GM19238 (cell line): ENCODE measurements around the gene THAP4.
"Not testable (repeated sequence)": the region's sequence is repeated elsewhere in the genome, so short reads cannot be mapped to it uniquely, and the experiment has no call there.

Experiments used
- DNase-seq: peaks from one replicate; pipeline ENCODE4 v3.0.0; 2011; ENCODE audit warnings: low spot score; ENCODE audit not compliant: insufficient read length

The THAP4 gene

DNA sequence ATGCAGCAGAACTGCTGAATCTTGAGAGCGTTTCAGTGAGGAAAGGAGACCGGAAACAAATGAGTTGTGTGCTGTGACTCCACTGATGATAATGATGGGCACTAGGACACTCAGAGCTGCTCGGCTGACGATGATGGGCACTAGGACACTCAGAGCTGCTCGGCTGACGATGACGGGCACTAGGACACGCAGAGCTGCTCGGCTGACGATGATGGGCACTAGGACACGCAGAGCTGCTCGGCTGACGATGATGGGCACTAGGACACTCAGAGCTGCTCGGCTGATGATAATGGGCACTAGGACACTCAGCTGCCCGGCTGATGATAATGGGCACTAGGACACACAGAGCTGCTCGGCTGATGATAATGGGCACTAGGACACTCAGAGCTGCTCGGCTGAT is 47.1 kb downstream of the THAP4 start:
- DNase-seq = not testable (repeated sequence)

DNA sequence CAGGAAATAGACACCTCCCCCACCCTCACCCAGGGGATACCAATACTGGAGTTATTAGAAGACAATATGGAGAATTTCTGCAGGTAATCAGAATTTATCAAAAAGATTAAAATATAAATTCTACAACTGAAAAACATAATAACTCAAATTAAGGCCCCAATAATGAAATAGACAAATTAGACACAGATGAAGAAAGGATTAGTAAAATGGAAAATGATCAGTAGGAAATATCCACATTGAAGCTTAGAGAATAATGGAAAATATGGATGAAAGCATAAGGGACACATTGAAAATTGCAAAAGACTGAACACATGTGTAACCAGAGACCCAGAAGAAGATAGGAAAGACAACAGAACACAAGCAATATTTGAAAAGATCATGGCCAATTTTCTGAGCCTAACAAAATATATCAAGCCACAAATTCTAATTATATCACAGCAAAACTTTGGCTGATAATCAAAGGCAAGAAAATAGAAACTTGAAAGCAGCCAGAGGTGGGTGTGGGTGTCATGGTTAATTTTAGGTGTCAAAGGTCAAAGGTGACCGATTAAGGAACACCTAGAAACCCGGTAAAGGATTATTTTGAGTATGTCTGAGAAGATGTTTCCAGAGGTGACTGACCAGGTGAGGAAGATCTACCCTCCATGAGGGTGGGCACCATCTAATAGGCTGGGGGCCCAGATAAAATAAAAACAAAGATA is 50.2 kb downstream of the THAP4 start:
- no peak for DNase-seq

DNA sequence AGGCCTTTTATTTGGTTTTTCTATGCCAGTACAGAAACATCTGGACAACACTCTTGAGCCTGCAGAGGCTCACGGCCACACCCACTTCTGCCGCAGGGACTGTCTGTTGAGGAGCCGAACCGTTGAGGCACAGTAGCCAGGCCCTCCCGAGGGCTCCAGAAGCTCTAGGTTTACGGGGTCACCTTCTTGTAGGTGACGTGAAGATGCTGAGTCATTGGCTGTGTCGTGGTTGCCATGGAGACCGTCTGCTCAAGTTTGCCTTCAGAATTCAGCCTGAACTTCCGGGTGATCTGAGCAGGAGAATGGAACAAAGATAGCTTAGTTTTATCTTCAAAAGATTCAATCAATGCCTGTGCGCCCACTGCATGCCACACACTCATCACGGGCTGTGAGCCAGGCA is 52.5 kb downstream of the THAP4 start:
- DNase-seq = no peak

DNA sequence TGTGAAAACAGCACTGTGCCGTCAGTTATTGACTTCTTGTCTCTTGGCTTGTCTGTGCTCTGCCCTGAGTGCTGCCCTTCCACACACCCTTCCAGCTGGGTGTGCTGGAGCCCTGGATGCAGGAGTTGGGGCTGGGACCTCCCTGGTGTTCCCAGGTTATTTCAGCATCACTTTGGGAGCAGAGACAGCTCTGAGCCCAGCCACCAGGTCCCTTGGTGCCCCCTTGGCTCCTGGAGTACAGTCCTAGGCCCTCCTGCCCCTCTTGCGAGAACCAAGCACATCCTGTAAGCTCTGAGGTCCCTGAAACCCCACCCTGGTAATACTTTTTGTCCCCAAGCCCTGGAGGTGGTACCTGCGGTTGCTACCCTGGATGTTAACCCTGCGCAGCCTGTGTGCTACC is 54.2 kb downstream of the THAP4 start:
- DNase-seq = no peak

DNA sequence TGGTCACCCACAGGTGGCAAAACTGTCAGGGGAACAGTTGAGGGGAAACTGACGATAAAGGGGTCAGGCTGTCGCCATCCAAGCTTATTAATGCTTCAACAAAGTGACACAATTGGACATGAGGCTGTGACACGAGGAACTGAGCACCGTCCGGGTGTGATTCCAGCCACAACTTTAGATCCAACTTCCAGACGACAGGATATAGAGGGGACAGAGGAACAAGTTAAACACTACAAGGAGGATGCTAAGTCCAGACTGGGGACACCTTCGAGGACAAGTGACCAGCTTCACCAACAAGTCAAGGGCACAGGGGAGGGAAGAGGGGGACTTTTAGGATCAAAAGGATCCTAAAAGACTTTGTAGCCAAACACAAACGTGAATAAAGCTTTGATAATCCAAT is 54.6 kb downstream of the THAP4 start:
- DNase-seq = no peak

DNA sequence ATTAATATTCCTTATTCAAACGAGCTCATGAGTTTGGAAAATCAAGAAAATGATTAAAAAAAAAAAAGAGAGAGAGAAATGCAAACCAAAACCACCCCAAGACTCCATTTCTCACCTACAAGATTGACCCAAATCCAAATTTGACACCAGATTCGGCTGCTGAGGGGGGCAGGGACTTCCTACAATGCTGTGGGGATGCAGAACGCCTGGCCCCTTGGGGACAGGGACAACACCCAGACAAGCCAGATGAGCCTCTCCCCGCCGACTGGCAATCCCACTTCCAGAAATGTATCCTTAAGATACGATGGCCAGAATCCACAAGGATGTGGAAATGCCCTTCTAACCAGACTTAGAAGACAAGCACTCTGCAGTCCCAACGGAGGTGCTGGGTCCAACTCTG is 57.7 kb downstream of the THAP4 start:
- no peak for DNase-seq

DNA sequence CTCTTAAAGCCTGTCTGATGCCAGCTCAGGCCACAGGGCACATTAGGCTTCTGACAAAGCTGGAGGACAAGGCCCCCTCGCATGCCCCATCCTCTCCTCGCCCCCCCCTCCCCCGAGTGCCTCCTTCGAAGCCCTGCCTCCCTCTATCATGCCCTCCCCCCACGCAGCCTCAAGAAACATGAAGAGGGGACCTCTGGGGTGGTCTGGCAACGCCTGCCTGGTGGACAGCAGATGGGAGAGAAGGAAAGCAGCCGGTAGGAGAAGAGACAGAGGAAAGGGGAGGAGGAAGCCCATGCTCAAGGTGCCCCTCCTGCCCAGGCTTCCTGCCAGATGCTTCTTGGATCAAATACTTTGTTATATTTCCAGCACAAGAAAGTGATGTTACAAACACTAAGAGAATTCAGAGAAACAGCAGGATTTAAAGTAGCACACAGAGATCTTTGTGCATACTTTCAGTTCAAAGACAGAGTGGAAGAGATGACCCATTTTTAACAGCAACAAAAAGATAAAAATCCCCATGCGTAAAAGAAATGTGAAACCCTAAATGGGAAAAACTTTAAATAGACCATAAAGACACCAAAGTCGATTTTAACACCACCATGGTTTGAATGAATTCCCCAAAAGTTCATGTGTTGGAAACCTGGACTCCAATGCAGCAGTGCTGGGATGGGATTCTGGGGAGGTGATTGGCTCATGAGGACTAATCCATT is 59.4 kb downstream of the THAP4 start:
- no peak for DNase-seq

DNA sequence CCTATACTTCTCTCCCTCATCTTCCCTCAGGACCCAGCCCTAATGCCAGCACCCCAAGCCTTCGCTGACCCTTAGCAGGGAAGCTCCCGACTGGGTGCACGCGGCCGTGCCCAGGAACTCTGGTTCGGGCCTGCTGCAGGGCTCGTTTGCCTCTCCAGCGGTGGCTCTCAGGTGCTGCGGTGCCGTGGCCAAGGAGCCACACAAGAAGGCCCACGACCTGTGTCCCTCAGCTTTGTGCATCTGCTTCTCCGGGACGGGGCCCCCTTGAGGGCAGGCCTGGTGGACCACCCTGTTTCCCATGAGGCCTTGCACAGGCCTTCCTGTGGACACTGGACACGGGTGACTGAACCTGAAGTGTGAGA is 60.7 kb downstream of the THAP4 start:
- no peak for DNase-seq

DNA sequence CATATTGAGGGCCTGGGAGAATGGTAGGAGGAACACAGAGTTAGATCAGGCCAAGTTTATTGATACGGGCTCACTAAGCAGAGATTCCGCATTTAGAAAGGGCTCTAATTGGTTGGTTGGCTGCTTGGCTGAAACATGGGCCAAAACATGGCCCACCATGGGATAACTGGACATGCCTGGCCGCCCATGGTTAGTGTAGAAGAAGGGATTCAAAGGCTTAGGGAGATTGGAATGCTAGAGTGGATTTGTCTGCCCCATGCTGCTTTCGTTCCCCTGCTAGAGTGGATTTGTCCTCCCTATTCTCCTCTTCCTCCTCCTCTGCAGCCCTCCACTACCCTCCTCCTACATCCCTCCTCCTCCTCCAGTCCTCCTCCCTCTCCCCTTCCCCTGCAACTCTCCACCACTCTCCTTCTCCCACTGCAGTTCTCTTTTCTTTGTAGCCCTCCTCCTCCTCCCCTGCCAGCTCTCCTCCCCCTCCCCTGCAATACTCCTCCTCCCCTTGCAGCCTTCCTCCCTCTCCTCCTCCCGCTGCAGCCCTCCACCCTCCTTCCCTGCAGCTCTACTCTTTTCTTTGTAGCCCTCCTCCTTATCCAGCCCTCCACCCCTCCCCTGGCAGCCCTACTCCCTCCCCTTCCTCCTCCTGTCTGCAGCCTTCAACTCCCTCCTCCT is 61.2 kb downstream of the THAP4 start:
- no peak for DNase-seq

DNA sequence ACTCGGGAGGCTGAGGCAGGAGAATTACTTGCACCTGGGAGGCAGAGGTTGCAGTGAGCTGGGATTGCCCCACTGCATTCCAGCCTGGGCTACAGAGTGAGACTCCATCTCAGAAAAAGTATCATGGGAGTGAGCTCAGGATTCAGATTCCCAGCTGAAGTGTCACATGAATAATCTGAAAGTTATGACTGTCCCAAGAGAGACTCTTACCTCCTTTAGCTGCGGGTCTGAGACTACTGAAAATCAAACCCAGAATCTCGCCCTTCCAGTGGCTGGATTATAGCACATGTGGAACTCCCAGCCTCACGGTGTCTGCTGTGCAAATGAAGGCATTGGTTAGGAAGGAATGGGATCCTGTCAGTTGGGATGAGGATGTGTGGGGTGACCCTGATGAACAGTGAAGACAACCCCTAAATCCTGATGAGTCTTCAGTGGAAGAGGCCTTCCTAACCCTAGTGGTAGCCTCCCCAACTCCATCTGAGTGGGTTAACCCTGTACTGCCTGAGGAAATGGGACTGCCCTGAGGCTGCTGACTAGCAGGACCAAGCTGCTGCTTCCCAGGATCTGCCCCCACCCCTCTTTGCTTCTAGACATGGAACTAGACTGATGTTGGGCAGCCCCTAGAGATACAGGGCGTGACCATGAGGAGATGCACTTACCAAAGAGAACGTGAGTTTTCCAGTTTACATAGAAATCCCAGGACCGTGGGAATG is 61.9 kb downstream of the THAP4 start:
- DNase-seq = no peak

DNA sequence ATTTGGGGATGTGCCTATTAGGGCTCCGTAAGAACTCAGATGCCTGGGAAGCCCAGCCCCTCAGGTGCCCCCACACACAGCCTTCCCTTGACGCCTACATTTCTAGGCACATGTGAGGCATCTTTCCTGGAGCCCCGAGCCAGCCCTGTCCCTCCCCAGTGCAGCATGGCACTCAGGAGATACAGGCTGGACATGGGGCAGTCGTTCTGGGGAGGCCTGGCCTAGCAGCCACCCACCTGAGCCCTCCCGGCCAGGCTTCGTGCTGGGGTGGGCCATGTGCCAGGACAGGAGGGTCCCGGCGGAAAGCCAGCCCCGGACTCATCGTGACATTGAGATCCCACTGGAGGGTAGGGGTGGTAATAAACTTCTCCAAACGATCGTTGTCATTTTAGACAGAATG is 63.2 kb downstream of the THAP4 start:
- no peak for DNase-seq

DNA sequence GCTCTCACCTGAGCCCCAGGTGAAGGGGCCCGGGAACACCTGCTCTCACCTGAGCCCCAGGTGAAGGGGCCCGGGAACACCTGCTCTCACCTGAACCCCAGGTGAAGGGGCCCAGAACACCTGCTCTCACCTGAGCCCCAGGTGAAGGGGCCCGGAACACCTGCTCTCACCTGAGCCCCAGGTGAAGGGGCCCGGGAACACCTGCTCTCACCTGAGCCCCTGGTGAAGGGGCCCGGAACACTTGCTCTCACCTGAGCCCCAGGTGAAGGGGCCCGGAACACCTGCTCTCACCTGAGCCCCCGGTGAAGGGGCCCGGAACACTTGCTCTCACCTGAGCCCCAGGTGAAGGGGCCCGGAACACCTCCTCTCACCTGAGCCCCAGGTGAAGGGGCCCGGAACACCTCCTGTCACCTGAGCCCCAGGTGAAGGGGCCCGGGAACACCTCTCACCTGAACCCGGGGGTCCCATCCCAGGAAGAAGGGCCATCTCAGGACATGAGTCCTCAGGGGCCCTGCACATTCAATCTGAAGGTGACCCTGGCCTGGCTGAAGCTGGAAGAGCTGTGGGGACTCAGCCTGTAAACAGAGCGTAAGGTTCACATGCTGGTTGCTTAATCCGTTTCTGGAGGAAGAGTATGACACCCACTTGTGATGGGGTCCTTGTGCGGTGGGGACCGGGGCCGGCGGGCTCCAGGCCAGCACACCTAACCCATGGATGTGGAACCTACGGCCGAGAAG is 63.9 kb downstream of the THAP4 start:
- DNase-seq = not testable (repeated sequence)

DNA sequence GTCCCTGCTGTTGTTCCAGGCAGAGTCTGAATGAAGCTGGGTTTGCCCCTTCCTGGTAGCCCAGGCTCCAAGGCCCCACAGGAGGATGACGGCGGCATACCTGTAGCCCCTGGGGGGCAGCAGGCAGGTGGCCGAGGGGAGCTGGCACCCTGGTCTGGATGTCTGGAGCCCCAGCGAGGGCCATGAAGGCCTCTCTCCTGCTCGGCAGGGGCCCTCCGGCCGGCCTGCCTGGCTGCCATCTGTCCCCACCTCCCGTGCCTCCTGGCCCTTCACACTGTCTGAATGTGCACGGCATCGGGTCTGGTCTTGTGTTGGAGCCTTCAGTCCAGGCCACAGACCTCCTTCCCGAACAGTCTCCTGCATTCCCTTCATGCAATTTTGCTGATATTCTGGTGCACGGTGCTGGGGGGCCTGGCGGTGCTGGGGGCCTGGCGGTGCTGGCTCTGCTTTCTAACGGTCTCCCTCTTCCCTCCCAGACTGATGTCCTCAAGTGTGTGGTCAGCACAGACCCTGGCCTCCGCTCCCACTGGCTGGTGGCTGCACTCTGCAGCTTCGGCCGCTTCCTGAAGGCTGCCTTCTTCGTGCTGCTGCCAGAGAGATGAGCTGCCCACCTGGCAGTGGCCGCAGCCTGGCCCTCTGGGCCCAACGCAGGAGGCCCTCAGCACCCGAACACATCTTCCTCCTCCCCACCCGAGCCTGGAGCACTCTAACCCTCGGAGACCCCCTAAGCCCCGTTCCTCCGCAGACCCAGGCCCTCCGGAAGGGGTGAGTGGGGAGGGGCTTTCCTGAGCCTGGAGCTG is 64.9 kb downstream of the THAP4 start:
- DNase-seq = no peak

DNA sequence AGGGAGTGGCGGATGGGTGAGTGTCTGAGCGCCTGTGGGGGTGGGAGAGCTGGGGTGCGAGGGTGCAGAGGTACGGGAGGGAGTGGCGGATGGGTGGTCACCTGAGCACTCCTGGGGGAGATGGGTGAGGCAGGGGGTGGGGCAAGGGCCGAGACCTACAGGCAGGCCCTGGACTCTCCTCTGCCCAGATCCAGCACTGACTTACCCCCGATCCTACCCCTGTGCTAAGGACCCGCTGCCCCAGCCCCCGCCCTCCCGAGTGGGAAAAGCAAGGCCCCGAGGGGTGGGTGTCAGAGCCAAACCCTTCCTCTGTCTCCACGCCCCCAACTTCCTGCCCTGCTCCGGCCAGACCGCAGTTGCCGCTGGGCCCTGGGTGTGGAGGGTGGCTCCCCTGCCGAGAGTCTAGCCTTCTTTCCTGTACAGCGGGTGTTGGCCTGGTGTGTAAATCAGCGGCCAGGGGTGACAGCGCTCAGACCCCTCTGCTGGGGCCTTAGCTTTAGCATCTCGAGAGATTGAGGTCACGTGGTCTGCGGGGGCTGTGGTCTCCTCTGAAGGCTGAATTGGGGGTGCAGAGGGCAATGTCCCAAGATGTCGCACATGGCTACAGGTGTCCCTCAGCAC is 65.9 kb downstream of the THAP4 start:
- DNase-seq = no peak

DNA sequence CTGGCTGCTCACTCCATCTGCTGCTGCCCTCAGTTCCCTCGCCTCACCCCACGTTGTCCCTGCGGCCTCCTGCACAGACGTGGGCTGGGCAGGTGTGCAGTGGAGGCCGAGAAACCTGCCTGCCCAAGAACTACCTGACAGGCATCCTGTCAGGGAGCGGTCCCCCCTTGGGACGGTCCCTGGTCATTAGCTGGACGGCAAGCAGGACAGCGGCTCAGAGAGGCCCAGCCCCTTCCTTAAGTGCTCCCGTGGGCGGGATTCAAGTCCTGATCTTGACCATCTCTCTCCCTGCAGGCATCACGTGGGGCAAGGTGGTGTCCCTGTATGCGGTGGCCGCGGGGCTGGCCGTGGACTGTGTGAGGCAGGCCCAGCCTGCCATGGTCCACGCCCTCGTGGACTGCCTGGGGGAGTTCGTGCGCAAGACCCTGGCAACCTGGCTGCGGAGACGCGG is 67.1 kb downstream of the THAP4 start:
- DNase-seq = no peak

DNA sequence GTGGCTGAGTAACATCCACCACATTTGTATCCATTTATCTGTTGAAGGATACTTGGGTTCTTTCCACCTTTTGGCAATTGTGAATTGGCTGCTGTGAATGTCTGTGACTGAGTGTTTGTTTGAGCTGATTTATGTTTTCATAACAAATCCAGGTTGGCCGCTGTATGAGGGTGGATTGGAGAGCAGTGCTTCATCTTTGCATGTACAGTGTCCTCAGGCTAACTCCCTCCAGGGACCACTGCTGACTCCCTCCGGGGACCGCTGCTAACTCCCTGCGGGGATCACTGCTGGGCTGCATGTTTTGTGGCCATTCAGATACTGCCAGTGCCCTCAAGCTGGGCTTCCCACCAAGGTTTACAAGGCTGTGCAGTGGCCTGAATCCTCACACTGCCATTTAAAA is 68.2 kb downstream of the THAP4 start:
- no peak for DNase-seq

DNA sequence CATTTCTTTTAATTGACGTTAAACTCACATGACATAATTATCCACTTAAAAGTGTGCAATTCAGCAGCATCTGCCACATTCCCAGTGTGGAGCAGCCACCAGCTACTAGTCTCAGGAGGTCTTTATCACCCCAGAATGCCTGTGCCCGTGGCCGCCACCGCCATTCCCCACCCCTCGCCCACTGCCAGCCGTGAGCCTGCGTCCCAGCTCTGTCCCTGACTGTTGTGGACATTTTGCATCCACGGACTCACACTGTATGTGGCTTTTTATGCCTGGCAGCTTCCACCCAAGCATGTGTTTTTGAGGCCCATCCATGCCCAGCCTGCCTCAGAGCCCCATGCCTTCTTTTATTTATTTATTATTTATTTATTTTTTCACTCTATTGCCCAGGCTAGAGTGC is 69.2 kb downstream of the THAP4 start:
- DNase-seq = no peak

DNA sequence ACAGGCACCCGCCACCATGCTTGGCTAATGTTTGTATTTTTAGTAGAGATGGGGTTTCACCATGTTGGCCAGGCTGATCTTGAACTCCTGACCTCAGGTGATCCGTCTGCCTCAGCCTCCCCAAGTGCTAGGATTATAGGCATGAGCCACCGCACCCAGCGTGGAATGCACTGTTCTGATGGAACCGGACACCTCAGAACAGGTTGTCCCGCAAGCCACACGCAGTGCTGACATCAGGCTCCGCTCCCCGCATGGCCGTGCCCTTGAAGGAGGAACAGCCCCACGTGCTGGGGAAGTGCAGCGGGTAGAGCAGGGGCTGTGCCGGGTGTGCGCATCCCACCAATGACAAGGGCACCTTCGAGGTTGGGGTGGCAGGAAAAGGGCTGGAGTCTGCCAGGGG is 69.7 kb downstream of the THAP4 start:
- not testable (repeated sequence) for DNase-seq

DNA sequence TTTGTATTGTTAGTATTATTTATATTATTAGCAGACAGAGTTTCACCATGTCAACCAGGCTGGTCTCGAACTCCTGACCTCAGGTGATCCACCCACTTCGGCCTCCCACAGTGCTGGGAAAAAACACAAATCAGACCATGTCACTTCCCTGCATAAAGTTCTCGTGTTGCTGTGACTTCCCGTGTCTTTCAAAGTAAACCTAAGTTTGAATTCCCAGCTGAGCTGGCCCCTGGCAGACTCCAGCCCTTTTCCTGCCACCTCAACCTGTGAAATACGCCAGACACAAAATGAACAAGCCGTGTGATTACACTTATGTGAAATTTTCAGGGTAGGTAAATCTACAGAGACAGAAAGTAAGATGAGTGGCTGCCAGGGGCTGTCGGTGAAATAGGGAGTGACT is 70.5 kb downstream of the THAP4 start:
- no peak for DNase-seq

DNA sequence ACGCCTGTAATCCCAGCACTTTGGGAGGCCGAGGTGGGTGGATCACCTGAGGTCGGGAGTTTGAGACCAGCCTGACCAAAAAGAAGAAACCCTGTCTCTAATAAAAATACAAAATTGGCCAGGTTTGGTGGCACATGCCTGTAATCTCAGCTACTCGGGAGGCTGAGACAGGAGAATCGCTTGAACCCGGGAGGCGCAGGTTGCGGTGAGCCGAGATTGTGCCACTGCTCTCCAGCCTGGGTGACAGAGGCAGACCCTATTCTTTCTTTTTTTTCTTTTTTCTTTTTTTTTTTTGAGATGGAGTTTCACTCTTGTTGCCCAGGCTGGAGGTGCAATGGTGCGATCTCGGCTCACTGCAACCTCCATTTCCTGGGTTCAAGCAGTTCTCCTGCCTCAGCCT is 70.9 kb downstream of the THAP4 start:
- not testable (repeated sequence) for DNase-seq
